GM06990 (cell line): ENCODE results near the gene CNIH2.

ENCODE experiments used
- DNase-seq: peaks from one replicate; pipeline ENCODE4 v3.0.0-alpha.2; 2011; ENCODE audit not compliant: insufficient read length; ENCODE audit errors: extremely low read depth
- H3K27me3 ChIP-seq: replicated peaks from 2 replicates; pipeline ENCODE4 v1.6.0; 2011; ENCODE audit warnings: low read length; ENCODE audit not compliant: control insufficient read depth, insufficient read depth
- H3K36me3 ChIP-seq: 2 replicates; pipeline ENCODE4 v1.5.1; 2011; ENCODE audit warnings: low read length; ENCODE audit not compliant: control insufficient read depth, insufficient read depth
- H3K4me3 ChIP-seq: replicated peaks from 2 replicates; pipeline ENCODE4 v1.5.1; 2011; ENCODE audit warnings: low read depth, mild to moderate bottlenecking, control low read depth, low read length
- TF ChIP-seq, protein P1 (sequence below): IDR thresholded peaks from 2 replicates; pipeline ENCODE4 v1.5.1; 2011; ENCODE audit warnings: low read length, control low read depth, mild to moderate bottlenecking, inconsistent platforms; ENCODE audit not compliant: insufficient read depth, poor library complexity, severe bottlenecking

The CNIH2 gene

GRCh38 chr11:66321606-66322005 lies 43.6 kb downstream of the CNIH2 start:
- H3K36me3 ChIP-seq = no peaks in the 10 kb centered on the region
- TF ChIP-seq, protein P1, sequence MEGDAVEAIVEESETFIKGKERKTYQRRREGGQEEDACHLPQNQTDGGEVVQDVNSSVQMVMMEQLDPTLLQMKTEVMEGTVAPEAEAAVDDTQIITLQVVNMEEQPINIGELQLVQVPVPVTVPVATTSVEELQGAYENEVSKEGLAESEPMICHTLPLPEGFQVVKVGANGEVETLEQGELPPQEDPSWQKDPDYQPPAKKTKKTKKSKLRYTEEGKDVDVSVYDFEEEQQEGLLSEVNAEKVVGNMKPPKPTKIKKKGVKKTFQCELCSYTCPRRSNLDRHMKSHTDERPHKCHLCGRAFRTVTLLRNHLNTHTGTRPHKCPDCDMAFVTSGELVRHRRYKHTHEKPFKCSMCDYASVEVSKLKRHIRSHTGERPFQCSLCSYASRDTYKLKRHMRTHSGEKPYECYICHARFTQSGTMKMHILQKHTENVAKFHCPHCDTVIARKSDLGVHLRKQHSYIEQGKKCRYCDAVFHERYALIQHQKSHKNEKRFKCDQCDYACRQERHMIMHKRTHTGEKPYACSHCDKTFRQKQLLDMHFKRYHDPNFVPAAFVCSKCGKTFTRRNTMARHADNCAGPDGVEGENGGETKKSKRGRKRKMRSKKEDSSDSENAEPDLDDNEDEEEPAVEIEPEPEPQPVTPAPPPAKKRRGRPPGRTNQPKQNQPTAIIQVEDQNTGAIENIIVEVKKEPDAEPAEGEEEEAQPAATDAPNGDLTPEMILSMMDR = no peak
- no peak overlapping the region for H3K4me3 ChIP-seq
- H3K27me3 ChIP-seq = no peaks in the 10 kb centered on the region
- DNase-seq = no peak

DNA sequence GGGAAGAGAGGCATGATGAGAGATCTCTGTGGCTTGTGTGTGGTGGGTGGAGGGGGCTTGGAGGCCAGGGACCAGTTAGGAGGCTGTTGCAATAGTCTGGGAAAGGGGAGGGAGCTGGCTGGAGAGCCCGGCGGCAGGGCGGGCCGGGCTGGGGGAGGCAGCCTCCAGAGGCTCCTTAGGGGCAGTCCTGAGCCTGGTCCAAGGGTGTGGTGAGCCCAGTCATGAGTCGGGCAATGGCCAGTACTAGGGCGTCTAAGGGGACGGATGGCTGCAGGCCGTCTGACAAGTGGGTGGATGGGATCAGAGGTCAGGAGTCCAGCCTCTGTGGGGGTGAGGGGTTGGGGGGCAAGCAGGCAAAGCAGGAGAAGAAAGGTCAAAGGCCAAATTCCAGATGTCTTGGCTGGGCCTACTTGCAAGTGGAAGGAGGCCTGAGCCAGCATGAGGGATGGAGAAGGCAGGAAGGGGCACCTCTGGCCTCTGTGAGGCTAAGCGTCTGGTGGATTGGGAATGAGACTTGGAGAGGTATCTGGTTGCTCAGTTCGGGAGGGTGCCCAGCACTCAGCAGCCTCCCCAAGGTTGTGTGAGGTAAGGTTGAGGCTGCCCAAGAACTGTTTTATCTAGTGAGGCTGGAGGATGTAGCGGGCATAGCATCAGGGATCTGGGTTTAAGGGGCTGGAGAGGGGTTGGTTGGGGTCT lies 44.9 kb downstream of the CNIH2 start:
- no peak for DNase-seq
- TF ChIP-seq, protein P1 = no peak
- H3K36me3 ChIP-seq = no peaks in the 10 kb centered on the region
- no peaks in the 10 kb centered on the region for H3K27me3 ChIP-seq
- no peak overlapping the region for H3K4me3 ChIP-seq

DNA sequence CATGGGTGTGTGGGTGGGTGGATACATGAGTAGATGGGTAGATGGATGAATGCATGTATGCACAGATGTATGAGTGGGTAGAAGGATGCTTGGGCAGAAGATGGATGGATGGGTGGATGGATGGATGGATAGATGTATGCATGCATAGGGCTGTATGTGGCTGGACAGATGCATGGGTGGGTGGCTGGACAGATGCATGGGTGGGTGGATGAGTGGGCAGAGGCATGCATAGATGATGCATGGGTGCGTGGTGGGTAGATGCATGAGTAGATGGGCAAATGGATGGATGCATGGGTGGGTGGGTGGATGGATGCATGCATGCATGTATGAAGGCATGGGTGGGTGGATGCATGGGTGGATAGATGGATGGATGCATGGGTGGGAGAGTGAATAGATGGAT lies 45.7 kb downstream of the CNIH2 start:
- TF ChIP-seq, protein P1 = no peak
- H3K27me3 ChIP-seq = no peaks in the 10 kb centered on the region
- no peak for DNase-seq
- no peaks in the 10 kb centered on the region for H3K36me3 ChIP-seq
- H3K4me3 ChIP-seq = no peak overlapping the region

DNA sequence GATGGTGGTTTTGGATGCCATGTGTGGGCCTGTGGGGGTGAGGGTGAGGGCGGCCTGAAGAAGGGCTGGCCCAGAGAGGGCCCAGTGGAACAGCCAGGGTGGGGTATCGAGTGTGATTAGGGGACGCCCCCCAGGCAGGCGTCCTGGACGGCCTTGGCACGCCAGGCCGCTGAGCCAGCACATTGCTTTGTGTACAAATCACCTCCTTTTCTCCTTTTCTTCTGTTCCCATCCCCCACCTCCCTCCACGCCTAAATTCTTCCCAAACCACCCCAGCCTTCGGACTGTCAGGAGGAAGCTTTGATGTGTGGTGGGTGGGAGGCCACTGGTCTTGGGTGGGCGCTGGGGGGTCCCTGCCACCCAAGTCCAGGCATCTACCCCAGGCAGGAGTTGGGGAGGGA lies 46.7 kb downstream of the CNIH2 start:
- TF ChIP-seq, protein P1 = no peak
- Histone ChIP-seq H3K27me3 (no peaks in the 10 kb centered on the region), H3K4me3 (no peak overlapping the region), H3K36me3 (no peaks in the 10 kb centered on the region)
- DNase-seq = no peak

- Histone ChIP-seq H3K27me3 (no peaks in the 10 kb centered on the region), H3K4me3 (no peak overlapping the region), H3K36me3 (no peaks in the 10 kb centered on the region)
- no peak for DNase-seq
- TF ChIP-seq, protein P1 = no peak
Measured at GRCh38 chr11:66325263-66325671, 47.3 kb downstream of the CNIH2 start.
